Panc1 (cell line): ENCODE results near the gene NOTCH1. TPM values are rescaled to one million over a fixed set of nuclear protein-coding genes. Genes with fewer than 3 reads are reported as not detected.

Experiments
- ATAC-seq: fragments of 200-7000 bp; cut with Tn5 transposase; 2 replicates; pipeline ENCODE4 v1.9.1; 2020; ENCODE audit warnings: mild to moderate bottlenecking, moderate library complexity
- BruUV-seq: library from RNA; stranded (reverse); fragments of 400-500 nt; replicated peaks from 2 replicates; lab custom pipeline; 2021; lab: Mats Ljungman, UMichigan
- CTCF ChIA-PET: fragments of 300-600 bp; sonication (Branson Sonifier 250); formaldehyde crosslinking; loops from one replicate; lab custom pipeline; 2022; ENCODE audit warnings: antibody characterized with exemption; lab: Charles Lee
- POLR2A ChIA-PET: fragments of 300-600 bp; sonication (Branson Sonifier 250); formaldehyde crosslinking; loops from one replicate; lab custom pipeline; 2022; ENCODE audit warnings: antibody characterized with exemption; lab: Charles Lee
- DNase-seq: peaks from one replicate; pipeline ENCODE4 v3.0.0-alpha.2; 2010; ENCODE audit warnings: low read depth, low spot score
- H3K27ac ChIP-seq: 2 replicates; pipeline ENCODE4 v1.5.1; 2011; ENCODE audit warnings: mild to moderate bottlenecking, low read length, inconsistent platforms
- H3K27me3 ChIP-seq: fragments of 200-500 bp; sonication (Bioruptor generic); 2 replicates; pipeline ENCODE4 v1.6.0; 2014; ENCODE audit warnings: low read length, inconsistent platforms; ENCODE audit not compliant: control insufficient read depth, insufficient read depth
- H3K36me3 ChIP-seq: fragments of 200-500 bp; sonication (Bioruptor generic); 2 replicates; pipeline ENCODE4 v1.5.1; 2014; ENCODE audit warnings: inconsistent platforms, mild to moderate bottlenecking, low read length, moderate library complexity; ENCODE audit not compliant: control insufficient read depth, insufficient read depth
- H3K4me1 ChIP-seq: 2 replicates; pipeline ENCODE4 v1.5.1; 2011; ENCODE audit warnings: inconsistent platforms, mild to moderate bottlenecking, low read length, moderate library complexity; ENCODE audit not compliant: control insufficient read depth, insufficient read depth
- H3K4me3 ChIP-seq, 2 experiments: 2 replicates each; pipeline ENCODE4 v1.5.1; 2011 to 2012; ENCODE audit warnings: low read depth in 2 of 2, low read length in 2 of 2, mild to moderate bottlenecking in 2 of 2, inconsistent platforms in 1 of 2, moderate library complexity in 1 of 2
- H3K9me3 ChIP-seq: fragments of 200-500 bp; sonication (Bioruptor generic); 2 replicates; pipeline ENCODE4 v1.5.1; 2014; ENCODE audit warnings: low read depth, mild to moderate bottlenecking, inconsistent platforms, low read length, moderate library complexity; ENCODE audit not compliant: control insufficient read depth, insufficient read depth
- CTCF ChIP-seq: fragments of 450-650 bp; IDR thresholded peaks from 2 replicates; pipeline ENCODE4 v1.5.1; 2017; ENCODE audit warnings: mild to moderate bottlenecking
- POLR2AphosphoS5 ChIP-seq: IDR thresholded peaks from 2 replicates; pipeline ENCODE4 v1.6.1; 2012; ENCODE audit warnings: mild to moderate bottlenecking, low read depth, low read length, moderate library complexity
- REST ChIP-seq, 2 experiments: IDR thresholded peaks; 2 replicates each; pipeline ENCODE4 v1.6.1; 2011 to 2012; ENCODE audit warnings: low read depth in 2 of 2, control low read depth in 1 of 2, low read length in 1 of 2, mild to moderate bottlenecking in 1 of 2, moderate library complexity in 1 of 2; ENCODE audit not compliant: insufficient read depth in 1 of 2
- SIN3A ChIP-seq: IDR thresholded peaks from 2 replicates; pipeline ENCODE4 v1.6.1; 2012; ENCODE audit warnings: low read depth, mild to moderate bottlenecking, low read length, moderate library complexity, borderline replicate concordance; ENCODE audit not compliant: insufficient read depth
- TCF7L2 ChIP-seq: IDR thresholded peaks from 2 replicates; pipeline ENCODE4 v1.6.1; 2011; ENCODE audit warnings: mild to moderate bottlenecking, low read depth, low read length, inconsistent platforms
- in situ Hi-C: cut with HindIII; loops from 2 replicates; pipeline ENCODE4 v1.10.0; 2016; ENCODE audit warnings: low sequenced_read_pairs, low pct_unique_long_range_greater_than_20kb
- intact Hi-C: fragments of 100-400 bp; cut with micrococcal nuclease; formaldehyde crosslinking; loops from one replicate; pipeline ENCODE4 v1.10.0; 2022; ENCODE audit not compliant: unreplicated experiment
- total RNA-seq: library from RNA; stranded (reverse); gene quantifications from one replicate; pipeline ENCODE4 v1.2.1, GENCODE V29; 2021; ENCODE audit not compliant: unreplicated experiment

NOTCH1 gene
- total RNA-seq, 1 experiment from 2014 or later: 13.4 TPM

GRCh38 chr9:136565086-136565714, 19.4 kb upstream of the NOTCH1 start:
- ChIA-PET POLR2A (no interaction called here), CTCF (no interaction called here)
- Histone ChIP-seq H3K27me3 (no peaks in the 10 kb centered on the region), H3K4me3 (no peak overlapping the region), H3K27ac (no peak overlapping the region), H3K9me3 (no peaks in the 10 kb centered on the region), H3K4me1 (peaks cover 13% of the 10 kb centered on the region), H3K36me3 (no peaks in the 10 kb centered on the region)
- DNase-seq (no peak), ATAC-seq (no peak)
- BruUV-seq: no TSS peak
- intact Hi-C loops: no loop called here
- TF ChIP-seq TCF7L2: no peak
- TF ChIP-seq REST (IDR thresholded peaks at IDR 0.05; ENCODE audit: insufficient read depth in 1 of 2, low read depth in 2 of 2, low read length in 1 of 2): no peak
- no peak for TF ChIP-seq CTCF
- TF ChIP-seq SIN3A: no peak
- TF ChIP-seq POLR2AphosphoS5: no peak
- in situ Hi-C loops: no loop called here

- TF ChIP-seq REST (IDR thresholded peaks at IDR 0.05; ENCODE audit: insufficient read depth in 1 of 2, low read depth in 2 of 2, low read length in 1 of 2) (no peak), TCF7L2 (no peak), CTCF (no peak), POLR2AphosphoS5 (no peak), SIN3A (no peak)
- H3K27ac ChIP-seq: no peak overlapping the region
- intact Hi-C loops (no loop called here), in situ Hi-C loops (no loop called here)
- H3K9me3 ChIP-seq: no peaks in the 10 kb centered on the region
- no peaks in the 10 kb centered on the region for H3K27me3 ChIP-seq
- no peak overlapping the region for H3K4me3 ChIP-seq
- ChIA-PET POLR2A (interaction anchor here (0.5 kb wide), 1 partner anchor 75 kb away, joined by 3 read pairs; no protein-coding TSS in a partner anchor), CTCF (no interaction called here)
- BruUV-seq: no TSS peak
- ATAC-seq: no peak
- peaks cover 13% of the 10 kb centered on the region for H3K4me1 ChIP-seq
- no peak for DNase-seq
- no peaks in the 10 kb centered on the region for H3K36me3 ChIP-seq
These were observed 18.6 kb upstream of the NOTCH1 start for GRCh38 chr9:136564379-136564988.
